Gastroesophageal sphincter (tissue), 4 donors: ENCODE data around the gene TMEM51. TPM values are rescaled to one million over a fixed set of nuclear protein-coding genes. Genes with fewer than 3 reads are reported as not detected.

Experiments used
- ATAC-seq: fragments of 150-250 bp; one replicate; pipeline ENCODE4 v1.9.1; 2016; ENCODE audit warnings: mild to moderate bottlenecking, moderate library complexity
- H3K27ac ChIP-seq, 4 donors: fragments of 200-600 bp; sonication (generic) in 3 of 4; 1 replicate in 3 of 4; 2 replicates in 1 of 4; pipeline ENCODE4 v1.5.1; 2016 to 2019
- H3K27me3 ChIP-seq: fragments of 200-600 bp; sonication (generic); one replicate; pipeline ENCODE4 v1.5.1; 2019
- H3K36me3 ChIP-seq, 2 donors: fragments of 200-600 bp; sonication (generic); one replicate each; pipeline ENCODE4 v1.5.1; 2019; ENCODE audit warnings: control low read depth in 1 of 2
- H3K4me1 ChIP-seq, 3 donors: fragments of 200-600 bp; sonication (generic); 1 replicate in 2 of 3; 2 replicates in 1 of 3; pipeline ENCODE4 v1.5.1; 2016 to 2019; ENCODE audit warnings: control low read depth in 2 of 3
- H3K4me3 ChIP-seq, 2 donors: fragments of 200-600 bp; sonication (generic); one replicate each; pipeline ENCODE4 v1.5.1; 2019; ENCODE audit warnings: mild to moderate bottlenecking in 1 of 2, moderate library complexity in 1 of 2
- H3K9me3 ChIP-seq, 3 donors: fragments of 200-600 bp; sonication (generic); one replicate each; pipeline ENCODE4 v1.5.1; 2017 to 2019; ENCODE audit warnings: control low read depth in 2 of 3
- EP300 ChIP-seq: sonication (generic); formaldehyde crosslinking; IDR thresholded peaks from one replicate; pipeline ENCODE4 v1.6.1; 2017; ENCODE audit warnings: antibody characterized with exemption, mild to moderate bottlenecking
- POLR2A ChIP-seq, 2 donors: fragments of 450-650 bp; IDR thresholded peaks; one replicate each; pipeline ENCODE4 v1.6.1; 2017; ENCODE audit warnings: antibody characterized with exemption in 2 of 2, mild to moderate bottlenecking in 2 of 2, moderate library complexity in 1 of 2
- POLR2AphosphoS5 ChIP-seq: sonication (generic); formaldehyde crosslinking; IDR thresholded peaks from one replicate; pipeline ENCODE4 v1.6.1; 2017; ENCODE audit warnings: antibody characterized with exemption
- WGBS, 2 donors: methylation state at CpG; one replicate each; pipeline ENCODE4 v1.1.5; 2018; ENCODE audit warnings: low coverage in 1 of 2; 5-methylcytosine and 5-hydroxymethylcytosine counted together
- total RNA-seq, 4 donors: library from RNA; depleted of rRNA; stranded (reverse); fragments of >200 nt; gene quantifications; one replicate each; pipeline ENCODE4 v1.1.0, GENCODE V29; 2016
- TF ChIP-seq, protein P1 (sequence below), 4 experiments: fragments of 200-600 bp in 2 of 4; fragments of 450-650 bp in 2 of 4; sonication (generic) in 1 of 4; IDR thresholded peaks; one replicate each; pipeline ENCODE4 v1.5.1; 2017 to 2019; ENCODE audit warnings: antibody characterized with exemption in 4 of 4, mild to moderate bottlenecking in 2 of 4, moderate library complexity in 2 of 4

The TMEM51 gene
- total RNA-seq = 10 to 100 TPM; 12.6 to 34.7 (median 17.7) TPM

DNA sequence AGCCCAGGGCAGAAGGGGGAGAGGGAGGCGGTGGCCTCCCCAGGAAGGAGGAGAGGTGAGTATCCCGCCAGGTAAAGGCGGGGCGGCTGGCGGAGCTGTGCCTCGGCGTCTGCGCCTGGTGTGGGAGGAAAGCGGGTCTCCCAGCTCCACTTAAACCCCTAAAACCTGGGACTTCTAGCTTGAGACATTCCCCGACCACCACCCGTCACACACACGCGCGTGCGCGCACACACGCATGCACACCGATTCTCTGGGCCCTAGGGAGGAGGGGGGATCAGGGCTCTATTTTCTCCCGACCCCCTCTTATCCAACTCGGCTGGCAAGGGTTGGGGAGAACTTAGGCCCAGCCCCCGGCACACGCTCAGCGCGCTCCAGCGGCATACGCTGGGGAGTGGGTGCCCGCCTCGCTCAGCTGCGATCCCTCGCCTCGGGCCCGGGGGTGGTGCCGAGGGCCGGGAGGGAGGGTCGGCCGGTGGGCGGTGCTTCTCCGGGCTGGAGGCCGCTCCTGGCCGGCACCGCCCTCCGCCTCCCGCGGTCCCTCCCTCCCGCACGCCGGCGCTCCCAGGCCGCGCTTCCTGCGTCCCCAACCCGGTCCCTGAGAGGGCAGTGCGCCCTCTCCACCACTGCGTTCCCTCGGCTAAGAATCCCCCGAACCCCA, at the start of gene TMEM51:
TSS of gene TMEM51 (plus strand) at position 564 of the 658 bp plus-strand sequence. CDS start 61,341 bp downstream, outside the sequence.
- TF ChIP-seq EP300 = no peak
- TF ChIP-seq, protein P1, sequence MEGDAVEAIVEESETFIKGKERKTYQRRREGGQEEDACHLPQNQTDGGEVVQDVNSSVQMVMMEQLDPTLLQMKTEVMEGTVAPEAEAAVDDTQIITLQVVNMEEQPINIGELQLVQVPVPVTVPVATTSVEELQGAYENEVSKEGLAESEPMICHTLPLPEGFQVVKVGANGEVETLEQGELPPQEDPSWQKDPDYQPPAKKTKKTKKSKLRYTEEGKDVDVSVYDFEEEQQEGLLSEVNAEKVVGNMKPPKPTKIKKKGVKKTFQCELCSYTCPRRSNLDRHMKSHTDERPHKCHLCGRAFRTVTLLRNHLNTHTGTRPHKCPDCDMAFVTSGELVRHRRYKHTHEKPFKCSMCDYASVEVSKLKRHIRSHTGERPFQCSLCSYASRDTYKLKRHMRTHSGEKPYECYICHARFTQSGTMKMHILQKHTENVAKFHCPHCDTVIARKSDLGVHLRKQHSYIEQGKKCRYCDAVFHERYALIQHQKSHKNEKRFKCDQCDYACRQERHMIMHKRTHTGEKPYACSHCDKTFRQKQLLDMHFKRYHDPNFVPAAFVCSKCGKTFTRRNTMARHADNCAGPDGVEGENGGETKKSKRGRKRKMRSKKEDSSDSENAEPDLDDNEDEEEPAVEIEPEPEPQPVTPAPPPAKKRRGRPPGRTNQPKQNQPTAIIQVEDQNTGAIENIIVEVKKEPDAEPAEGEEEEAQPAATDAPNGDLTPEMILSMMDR (IDR thresholded peaks at IDR 0.05) = no peak
- no peak for TF ChIP-seq POLR2AphosphoS5
- no peak for TF ChIP-seq POLR2A (IDR thresholded peaks at IDR 0.05)
- no peaks in the 10 kb centered on the region for H3K36me3 ChIP-seq
- H3K27ac ChIP-seq = peak within 1 kb of the TSS; percentile 64 to 93 (median 92)
- peak within 1 kb of the TSS; percentile 54 to 95 for H3K4me3 ChIP-seq
- 1% methylated on average over 16 of the region's 56 CpGs; no CpG with 5 or more reads in 1 of the 2 donors for WGBS, 2 donors
- no peaks in the 10 kb centered on the region for H3K27me3 ChIP-seq
- peak; percentile 68 for ATAC-seq
- peaks cover 0 to 75% (median 11%) of the 10 kb centered on the region in 3 donors for H3K4me1 ChIP-seq
- H3K9me3 ChIP-seq = no peaks in the 10 kb centered on the region

- H3K9me3 ChIP-seq = peaks cover 0 to 18% (median 0%) of the 10 kb centered on the region in 3 donors
- WGBS, 2 donors = 20% methylated on average over 1 of the region's 10 CpGs; no CpG with 5 or more reads in 1 of the 2 donors
- peaks cover 63% of the 10 kb centered on the region for H3K27me3 ChIP-seq
- H3K36me3 ChIP-seq = no peaks in the 10 kb centered on the region
- no peak overlapping the region for H3K4me3 ChIP-seq
- TF ChIP-seq, protein P1 (IDR thresholded peaks at IDR 0.05) = no peak
- TF ChIP-seq EP300 (no peak), POLR2AphosphoS5 (no peak), POLR2A (IDR thresholded peaks at IDR 0.05) (no peak)
- no peak for ATAC-seq
- H3K27ac ChIP-seq = no peak overlapping the region
- no peaks in the 10 kb centered on the region for H3K4me1 ChIP-seq
Measured at GRCh38 chr1:15103906-15104305, 49.6 kb upstream of the TMEM51 start.

DNA sequence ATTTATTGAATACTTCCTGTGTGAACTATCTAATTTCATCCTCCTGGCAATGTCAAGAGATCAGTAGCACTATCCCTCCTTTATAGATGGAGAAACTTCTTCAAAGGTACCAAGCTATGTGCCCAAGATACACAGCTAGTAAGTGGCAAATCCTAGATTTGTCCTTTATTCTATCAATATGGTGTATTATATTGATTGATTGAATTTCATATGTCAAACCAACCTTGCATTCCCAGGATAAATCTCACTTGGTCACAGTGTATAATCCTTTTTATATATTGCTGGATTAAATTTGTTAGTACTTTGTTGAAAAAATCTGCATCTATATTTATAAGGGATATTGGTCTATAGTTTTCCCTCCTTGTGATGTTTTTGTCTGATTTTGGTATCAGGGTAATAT, 48.8 kb upstream of the TMEM51 start:
- H3K27ac ChIP-seq = no peak overlapping the region
- peaks cover 0 to 18% (median 0%) of the 10 kb centered on the region in 3 donors for H3K9me3 ChIP-seq
- no peak overlapping the region for H3K4me3 ChIP-seq
- H3K36me3 ChIP-seq = no peaks in the 10 kb centered on the region
- H3K27me3 ChIP-seq = peaks cover 57% of the 10 kb centered on the region
- no peaks in the 10 kb centered on the region for H3K4me1 ChIP-seq
- no peak for TF ChIP-seq POLR2A (IDR thresholded peaks at IDR 0.05)
- TF ChIP-seq POLR2AphosphoS5 = no peak
- ATAC-seq = no peak

GRCh38 chr1:15106608-15107007, 46.9 kb upstream of the TMEM51 start:
- no peak overlapping the region for H3K4me3 ChIP-seq
- no peak for ATAC-seq
- H3K27ac ChIP-seq = no peak overlapping the region
- H3K9me3 ChIP-seq = peaks cover 0 to 18% (median 0%) of the 10 kb centered on the region in 3 donors
- H3K4me1 ChIP-seq = no peaks in the 10 kb centered on the region
- H3K27me3 ChIP-seq = peaks cover 38% of the 10 kb centered on the region
- no peak for TF ChIP-seq POLR2AphosphoS5
- TF ChIP-seq EP300 = no peak
- TF ChIP-seq POLR2A (IDR thresholded peaks at IDR 0.05) = no peak
- TF ChIP-seq, protein P1 (IDR thresholded peaks at IDR 0.05) = no peak
- 41 to 52% methylated on average over 4 of the region's 7 CpGs for WGBS, 2 donors
- H3K36me3 ChIP-seq = no peaks in the 10 kb centered on the region

DNA sequence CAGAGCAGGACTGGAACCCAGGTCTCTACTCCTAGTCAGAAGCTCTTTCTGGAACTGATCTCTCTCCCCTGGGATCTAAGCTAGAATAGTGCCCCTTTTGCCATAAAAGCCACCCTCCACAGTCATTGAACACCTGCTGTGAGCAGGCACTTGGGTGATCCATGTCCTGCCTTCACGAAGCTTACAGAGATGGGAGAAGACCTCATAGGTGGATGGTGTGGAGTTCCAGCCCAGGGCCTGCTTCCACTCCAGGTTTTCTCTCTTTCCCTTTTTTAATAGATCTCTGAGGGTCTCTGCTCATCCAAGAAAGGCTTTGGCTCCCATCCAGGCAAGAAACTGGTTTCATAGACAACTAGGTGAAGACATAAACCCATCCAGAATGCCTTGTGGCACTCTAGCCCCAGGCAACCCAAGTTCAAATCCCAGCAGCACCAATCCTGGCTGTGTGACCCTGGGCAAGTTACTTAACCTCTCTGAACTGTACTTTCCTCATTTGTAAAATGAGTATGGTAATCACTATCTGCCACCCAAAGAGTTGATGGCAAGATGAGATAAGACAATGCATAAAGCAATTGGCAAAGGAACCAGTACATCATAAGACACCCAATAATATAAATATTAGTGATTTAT, 46.4 kb upstream of the TMEM51 start:
- H3K36me3 ChIP-seq = no peaks in the 10 kb centered on the region

More for the DNA sequence above, 46.4 kb upstream of the TMEM51 start:
- Histone ChIP-seq H3K4me3 (no peak overlapping the region), H3K9me3 (peaks cover 0 to 18% (median 0%) of the 10 kb centered on the region in 3 donors), H3K27ac (no peak overlapping the region), H3K4me1 (no peaks in the 10 kb centered on the region), H3K27me3 (peaks cover 32% of the 10 kb centered on the region)
- TF ChIP-seq EP300 (no peak), POLR2A (IDR thresholded peaks at IDR 0.05) (no peak), POLR2AphosphoS5 (no peak)
- TF ChIP-seq, protein P1 (IDR thresholded peaks at IDR 0.05) = no peak
- 80 to 100% methylated on average over 1 of the region's 1 CpG for WGBS, 2 donors
- no peak for ATAC-seq
